Stromal cell of bone marrow (primary cell): Measurements from ENCODE around the gene CNPY3.

Experiments
- DNase-seq: peaks from one replicate; pipeline ENCODE4 v3.0.0-alpha.2; 2012; ENCODE audit warnings: low read depth

CNPY3 gene

DNA sequence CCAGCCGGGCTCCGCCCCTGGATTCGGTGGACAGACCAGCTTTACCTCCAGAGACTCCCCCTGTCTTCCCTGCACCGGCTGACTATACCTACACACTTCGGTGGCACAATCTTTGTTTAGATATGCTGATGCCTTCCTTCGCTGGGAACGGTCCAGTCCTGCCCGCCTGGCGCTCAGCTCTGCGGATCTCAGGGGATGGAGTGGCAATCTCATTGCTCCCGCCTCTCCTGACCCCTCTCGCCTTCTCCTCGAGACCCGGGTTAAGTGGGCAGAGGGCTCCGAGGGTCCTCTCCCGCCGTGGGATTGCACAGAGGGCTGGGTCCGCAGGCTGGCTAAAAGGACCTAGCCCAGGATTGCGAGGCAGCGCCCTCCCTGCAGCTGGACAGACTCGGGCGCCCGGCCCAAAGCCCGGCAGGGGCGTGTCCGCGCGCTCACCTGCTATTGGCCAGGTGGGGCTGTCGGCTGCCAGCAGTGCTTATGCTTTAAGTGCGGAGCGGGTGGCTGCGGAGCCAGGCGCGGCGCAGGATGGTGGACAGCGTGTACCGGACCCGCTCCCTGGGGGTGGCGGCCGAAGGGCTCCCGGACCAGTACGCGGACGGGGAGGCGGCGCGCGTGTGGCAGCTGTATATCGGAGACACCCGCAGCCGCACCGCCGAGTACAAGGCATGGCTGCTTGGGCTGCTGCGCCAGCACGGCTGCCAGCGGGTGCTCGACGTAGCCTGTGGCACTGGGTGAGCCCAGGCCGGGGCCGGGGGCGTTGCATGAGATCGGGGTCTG lies 31.2 kb downstream of the CNPY3 start, which contains the start of gene GNMT:
TSS of gene GNMT (plus strand) at position 512 of the 777 bp plus-strand sequence. CDS start at position 526, 14 bp downstream.
- no peak for DNase-seq

DNA sequence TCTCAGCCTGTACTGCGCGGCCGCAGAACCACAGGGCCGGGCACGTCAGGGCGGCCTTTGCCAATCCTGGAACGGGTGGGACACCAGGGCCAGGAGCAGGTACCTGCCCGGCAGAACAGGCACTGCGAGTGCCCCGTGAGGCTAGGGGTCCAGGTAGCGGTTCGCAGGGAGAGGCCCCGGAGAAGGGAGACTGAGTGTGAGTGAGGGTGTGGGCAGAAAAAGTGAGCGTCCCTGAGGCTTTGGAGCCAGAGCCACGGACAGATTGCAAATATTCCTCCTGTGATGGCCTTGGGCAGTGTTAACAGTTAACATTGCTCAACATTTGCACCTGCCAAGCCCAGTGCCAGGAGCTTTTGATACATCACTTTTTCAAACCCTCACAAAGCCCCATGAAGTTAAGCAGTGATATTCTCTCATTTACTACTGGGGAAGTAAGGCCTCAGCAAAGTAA lies 31.8 kb downstream of the CNPY3 start:
- DNase-seq = no peak

DNA sequence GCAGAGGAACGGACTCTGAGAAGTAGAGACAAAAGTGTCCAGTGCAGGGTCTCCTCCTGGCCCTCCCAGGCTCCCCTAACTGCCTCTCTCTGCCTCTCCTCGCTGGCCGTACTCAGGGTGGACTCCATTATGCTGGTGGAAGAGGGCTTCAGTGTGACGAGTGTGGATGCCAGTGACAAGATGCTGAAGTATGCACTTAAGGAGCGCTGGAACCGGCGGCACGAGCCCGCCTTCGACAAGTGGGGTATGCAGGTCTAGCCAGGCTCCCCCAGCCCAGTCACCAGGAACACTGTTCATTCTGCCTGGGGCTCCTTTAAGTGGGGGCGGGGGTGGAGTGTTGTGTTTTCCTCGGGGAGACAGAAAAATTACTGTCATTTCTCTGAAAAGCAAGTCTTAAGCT lies 32.8 kb downstream of the CNPY3 start:
- DNase-seq = no peak

DNA sequence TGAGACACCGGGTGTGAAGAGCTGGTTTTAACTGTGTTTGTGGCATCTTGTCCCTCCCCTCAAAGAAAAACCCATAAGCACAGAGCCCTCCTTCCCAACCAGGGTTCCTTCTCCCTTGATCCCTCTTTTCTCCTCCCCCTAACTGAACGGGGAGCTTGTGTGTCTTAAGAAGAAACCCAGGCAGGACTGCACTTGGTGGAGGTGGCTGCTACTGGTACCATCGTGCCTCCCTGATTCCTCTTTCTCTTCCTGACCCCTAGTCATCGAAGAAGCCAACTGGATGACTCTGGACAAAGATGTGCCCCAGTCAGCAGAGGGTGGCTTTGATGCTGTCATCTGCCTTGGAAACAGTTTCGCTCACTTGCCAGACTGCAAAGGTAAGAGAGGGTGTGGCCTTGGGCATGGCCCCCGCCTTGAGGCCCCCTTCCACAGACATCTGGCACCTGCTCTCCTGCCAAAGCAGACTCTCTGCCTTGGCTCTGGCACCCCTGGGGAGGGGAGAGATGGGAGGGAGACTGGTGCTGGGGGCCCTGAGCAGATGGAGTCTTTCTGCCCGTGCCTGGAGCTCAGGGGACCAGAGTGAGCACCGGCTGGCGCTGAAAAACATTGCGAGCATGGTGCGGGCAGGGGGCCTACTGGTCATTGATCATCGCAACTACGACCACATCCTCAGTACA lies 33.4 kb downstream of the CNPY3 start:
- no peak for DNase-seq

DNA sequence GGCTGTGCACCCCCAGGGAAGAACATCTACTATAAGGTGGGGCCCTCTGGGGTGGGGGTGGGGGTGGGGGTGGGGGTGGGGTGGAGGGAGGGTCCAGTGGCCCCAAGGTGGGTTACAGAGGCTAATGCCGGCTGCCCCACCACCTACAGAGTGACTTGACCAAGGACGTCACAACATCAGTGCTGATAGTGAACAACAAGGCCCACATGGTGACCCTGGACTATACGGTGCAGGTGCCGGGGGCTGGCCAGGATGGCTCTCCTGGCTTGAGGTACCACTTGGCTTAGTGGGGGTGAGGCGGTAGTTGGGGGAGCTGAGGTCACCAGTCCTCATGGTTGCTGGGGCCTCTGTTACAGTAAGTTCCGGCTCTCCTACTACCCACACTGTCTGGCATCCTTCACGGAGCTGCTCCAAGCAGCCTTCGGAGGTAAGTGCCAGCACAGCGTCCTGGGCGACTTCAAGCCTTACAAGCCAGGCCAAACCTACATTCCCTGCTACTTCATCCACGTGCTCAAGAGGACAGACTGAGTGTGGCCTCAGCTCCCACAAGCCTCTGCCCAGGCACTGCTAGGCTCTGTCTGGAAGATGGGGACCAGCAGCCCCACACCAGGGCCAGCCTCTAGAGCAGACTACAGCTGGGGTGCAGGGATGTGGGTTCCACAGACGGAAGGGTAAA lies 34.0 kb downstream of the CNPY3 start:
- DNase-seq = no peak

DNA sequence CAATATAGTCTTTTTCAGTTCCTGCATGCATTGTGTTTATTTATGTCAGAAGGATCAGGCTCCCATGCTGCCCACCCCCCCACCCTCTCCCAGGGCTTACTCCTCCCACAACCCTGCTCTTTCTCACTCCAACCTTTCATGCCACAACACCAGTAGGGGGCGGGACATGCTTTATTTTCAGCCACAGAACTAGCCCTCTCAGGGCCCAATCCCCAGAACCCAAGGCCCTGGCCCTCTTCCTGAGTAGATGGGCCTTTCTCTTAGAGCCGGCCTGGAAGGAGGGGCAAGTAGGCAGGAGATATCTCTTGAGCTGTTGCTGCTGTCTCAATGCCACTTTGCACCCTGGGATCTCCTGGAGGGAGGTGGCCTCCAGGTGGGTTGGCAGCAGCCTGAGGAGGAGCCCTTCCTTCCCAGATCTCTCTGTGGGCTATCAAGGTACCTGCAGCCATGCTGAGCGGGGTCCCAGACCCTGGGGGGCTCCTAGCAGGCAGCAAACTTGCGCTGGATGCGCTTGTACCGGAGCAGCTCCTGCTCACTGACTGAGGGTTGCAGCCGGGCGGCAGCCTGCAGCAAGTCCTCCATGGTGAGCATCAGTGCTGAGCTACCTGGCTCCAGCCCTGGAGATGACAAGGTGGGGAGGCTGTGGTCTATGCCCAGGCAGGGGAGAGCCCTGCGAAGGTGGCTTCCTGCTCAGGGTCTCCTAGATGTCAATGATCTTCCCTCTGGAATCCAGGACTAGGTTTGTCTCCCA lies 34.8 kb downstream of the CNPY3 start:
- no peak for DNase-seq

DNA sequence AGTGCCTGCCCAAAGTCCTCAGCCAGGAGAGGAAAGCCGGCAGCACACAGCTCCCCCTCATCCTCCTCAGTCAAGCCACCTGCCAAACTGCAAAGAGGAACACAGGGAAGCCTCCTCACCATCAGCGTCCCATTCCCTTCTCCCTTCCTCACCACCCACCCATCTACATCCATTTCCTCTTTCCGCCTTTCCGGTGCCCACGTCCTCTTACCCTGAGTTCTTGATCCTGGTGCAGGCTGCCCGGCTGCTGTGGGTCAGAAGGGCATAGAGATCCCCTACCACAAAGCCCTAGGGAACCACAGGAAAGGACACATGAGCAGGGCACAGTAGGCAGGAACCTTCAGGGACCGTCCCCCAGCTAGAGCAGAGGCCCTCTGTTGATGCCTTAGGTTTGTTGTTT lies 37.3 kb downstream of the CNPY3 start:
- no peak for DNase-seq

DNA sequence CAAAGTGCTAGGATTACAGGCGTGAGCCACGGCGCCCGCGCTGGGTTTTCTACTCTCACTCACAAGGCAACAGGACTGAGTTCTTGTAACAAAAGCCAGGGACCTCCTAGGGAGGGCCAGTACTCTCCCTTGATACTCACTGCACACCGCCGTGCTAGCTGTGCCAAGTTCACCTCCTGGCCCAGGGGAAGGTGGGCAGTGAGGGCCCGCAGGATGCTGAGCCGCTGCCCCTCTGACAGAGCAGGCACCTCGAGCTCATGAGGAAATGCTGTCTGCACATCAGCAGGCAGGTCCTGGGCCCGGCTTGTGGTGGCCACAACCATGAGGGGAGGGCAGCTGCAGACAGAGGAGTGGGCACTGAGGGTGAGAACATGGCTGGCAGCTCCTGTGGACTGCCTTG lies 37.9 kb downstream of the CNPY3 start:
- no peak for DNase-seq

DNA sequence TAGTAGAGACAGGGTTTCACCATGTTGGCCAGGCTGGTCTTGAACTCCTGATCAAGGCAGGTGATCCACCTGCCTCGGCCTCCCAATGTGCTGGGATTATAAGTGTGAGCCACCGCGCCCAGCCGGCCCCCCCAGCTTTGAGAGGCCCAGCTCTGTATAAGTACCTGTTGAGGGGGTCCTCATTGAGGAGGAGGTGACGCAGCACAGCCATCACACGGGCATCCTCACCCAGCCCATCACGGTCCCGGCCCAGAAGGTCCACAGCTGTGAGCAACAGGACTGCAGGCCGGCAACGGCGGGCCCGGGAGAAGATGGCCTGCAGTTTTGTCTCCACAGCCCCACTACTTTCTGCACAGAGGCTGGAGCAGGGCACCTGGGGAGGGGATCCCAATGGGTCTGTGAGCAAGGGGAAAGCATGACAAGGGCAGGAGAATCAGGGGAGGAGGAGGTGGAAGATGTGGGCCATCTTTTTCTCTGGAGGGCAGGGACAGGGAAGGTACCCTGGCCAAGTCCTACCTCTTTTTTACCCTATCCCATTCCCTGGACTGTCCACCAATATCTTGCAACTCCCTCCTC lies 38.9 kb downstream of the CNPY3 start:
- no peak for DNase-seq

DNA sequence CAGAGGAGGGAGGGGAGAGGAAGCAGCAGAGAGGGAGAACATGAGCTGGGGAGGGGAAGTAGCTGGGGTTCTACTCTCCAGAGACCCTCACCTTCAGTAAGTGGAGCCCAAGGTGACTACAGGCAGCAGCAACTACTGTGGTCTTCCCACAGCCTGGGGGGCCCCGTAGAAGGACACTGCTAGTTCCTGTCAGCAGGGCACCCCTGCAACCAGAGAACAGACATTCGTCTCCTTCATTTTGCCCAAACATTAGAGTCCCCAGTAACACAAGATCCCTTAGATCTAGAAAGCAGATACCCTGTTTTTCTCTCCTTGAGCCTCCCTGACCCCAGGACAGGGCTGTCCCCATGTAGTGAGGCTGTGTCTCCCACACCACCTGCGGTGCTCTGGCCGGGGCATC lies 39.5 kb downstream of the CNPY3 start:
- DNase-seq = no peak

DNA sequence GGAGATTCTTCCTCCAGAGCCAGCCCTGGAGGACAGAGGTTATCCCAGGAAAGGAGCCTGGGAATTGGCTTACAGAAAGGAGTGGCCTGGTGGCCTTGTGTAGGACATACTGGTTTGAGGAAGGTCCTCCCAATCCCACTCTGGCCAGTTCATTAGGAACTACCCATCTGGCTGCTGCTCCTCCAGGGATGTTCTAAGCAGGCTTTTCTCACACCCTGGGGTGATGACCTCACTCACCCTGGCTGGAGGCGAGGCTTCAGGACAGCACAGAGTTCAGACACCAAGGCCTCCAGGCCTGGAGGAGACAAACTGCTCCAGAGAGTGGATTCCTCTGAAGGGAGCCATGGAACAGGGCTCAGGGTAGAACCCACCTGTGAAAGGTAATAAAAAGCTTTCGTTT lies 40.2 kb downstream of the CNPY3 start:
- DNase-seq = no peak

DNA sequence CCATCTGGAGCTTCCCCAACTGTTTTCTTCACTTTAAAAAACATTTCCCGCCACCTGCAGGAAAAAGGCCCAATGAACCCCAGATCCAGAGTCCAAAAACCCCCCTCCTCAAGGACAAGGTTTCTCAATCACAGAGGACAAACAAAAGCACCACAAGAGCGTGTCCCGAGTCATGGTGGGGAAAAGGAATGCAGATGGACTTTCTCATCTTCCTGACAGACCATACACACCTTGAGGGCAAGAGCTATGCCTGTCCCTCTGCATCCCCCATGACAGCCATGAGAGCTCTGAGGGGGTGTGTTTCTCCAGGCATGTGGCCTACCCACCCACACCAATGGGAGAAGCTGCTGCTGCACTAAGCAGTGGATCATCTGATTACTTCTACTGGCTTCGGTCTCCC lies 40.7 kb downstream of the CNPY3 start:
- no peak for DNase-seq

DNA sequence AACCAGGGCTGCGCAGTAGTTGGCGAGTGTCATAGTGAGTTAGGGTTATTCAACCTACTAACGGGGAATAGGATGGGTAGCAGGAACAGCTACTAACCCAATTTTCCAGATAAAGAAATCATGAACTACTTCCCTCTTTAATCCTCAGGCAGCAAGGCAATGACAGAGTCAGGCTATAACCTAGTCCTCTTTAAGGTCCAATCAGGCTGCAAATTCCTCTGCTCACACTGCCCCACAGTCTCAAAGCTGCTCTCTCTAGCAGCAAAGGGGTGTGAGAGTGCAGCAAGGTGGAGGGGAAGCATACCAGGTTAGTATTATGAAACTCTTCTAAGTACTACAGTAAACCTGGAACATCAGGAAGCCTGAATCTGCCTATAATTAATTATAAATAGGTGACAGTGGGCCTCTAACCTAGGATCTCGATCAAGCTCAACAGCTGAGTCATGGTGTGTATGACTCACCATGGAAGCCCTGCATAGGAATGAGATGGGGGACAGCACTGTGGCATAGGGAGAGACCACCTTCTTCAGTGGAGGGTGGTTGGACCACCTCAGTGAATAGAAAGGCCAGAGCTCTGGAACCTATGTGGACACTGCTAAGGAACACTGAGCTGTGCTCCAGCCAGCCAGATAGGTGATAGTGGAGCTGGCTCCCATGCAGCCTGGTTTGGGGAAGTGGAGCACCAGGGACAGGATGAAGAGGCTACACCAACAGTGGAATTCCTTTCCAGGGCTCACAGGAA lies 41.8 kb downstream of the CNPY3 start:
- no peak for DNase-seq

DNA sequence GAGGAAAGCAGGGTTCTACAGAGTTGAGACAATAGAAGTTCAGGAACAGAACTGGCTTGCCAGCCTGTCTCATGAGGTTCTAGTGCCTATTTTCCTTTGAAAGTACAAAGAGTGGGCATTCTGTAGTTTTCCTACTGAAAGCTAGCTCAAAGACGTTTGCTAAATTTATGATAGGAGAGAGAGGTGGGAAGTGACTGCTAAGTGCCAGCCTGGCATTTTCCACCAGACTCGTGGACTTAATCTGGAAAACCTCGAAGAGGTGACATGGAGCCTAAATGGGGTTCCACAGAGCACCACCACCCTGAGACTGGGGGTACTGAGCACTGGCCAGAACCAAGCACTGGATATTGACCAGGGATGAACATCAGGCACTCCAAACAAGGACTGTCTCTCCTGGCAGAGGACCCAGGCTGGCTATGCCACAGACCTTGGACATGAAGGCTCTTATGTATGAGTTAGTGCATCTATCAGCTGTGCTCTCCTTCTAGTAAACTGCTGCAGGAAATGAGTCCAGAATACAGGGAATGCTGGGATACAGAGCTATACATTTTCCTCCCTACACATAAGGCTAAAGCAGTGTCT lies 42.6 kb downstream of the CNPY3 start:
- DNase-seq = no peak

DNA sequence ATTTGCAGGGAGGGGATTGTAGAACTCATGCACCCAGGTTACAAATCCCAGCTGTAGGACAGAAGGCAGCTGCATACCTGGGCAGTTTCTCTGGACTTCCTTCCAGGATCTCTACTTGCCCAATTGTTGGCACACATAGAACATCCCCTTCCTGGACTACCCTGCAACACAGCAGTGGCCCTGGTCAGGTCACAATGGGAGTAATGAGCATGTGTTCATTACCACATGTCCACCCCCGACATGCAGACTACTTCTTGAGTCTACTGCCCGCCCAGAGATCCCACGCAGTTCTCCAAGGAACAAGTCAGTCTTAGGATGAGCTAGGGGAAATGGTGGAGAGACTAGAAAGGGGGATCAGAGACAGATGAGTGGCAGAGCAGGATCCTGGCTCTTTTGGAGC lies 44.6 kb downstream of the CNPY3 start:
- no peak for DNase-seq

DNA sequence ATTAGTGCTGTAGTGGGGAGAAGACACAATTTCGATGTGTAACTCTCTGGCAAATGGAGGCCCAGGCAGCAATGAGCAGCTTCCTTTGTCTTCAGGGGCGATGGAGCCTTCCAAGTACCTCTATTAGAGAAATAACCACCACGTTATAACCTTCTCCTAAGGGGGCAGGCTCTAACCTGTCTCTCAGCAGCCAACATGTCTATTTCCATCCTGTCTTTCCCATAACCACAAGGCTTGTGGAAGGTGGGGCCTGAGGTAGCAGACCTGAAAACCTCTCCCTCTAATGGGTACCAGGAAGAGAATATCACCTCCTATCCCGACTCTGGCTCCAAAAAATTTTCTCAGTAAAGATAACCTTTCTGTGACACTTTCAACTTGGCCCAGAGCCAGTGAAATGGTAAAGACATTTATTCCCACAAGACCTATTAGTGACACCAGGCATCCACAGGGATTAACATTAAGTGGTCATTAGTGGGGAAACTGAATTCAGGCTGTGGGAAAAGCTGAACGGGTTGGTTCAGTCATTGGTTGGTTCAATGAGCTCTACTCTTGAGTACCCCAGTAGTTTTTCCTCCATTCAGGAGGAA lies 45.7 kb downstream of the CNPY3 start:
- no peak for DNase-seq

DNA sequence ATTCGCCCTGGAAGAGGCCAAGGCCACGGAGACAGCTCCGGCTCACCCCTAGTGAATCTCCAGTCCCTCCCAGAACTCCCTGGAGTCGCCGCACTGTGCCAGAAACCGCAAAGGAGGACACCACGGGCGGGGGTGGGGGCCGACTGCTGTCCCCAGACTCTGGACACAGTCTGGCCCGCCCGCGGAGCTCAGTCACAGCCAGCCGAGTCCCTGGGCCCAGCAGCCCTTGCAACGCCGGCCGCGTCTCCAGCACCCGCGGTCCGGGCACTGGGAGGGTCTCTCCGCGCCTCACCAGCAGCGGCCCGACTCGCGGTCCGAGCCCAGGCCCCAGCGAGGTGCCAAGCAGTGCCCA lies 49.2 kb downstream of the CNPY3 start:
- no peak for DNase-seq

DNA sequence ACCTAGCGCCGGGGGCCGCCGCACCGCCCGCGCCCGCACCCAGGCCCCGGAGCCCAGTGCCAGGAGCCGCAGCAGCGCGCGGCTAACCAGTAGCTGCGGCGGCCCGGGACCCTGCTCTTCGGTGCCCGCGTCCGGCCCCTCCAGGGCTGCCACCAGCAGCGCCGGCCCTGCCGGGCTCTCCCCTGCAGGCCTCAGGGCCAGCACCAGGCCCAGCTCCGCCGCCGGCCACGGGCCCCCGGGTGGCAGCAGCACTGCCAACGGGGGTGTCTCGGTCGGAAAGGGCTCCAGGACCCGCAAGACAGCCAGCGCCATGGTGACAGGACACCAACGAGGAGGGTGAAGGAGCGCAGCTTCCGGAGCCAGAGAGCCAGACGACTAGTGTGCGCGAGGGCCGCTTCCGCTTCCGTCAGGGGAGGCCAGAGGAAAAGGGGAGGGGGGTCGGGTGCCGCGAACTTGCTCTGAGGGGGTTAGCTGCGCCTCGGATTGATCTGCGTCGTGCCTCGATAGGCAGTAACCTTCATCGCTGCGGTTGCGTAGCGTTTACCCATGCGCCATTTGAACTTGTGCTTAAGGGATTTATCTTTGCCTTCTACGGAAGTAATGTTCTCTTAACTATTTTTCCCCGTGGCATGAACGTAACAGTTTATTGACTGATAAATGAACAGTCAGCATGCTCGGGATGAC lies 49.7 kb downstream of the CNPY3 start, which contains the start of gene PEX6:
TSS of gene PEX6 (minus strand) at position 343 of the 684 bp plus-strand sequence. CDS start at position 312, 31 bp downstream.
- DNase-seq = peak; percentile 66

DNA sequence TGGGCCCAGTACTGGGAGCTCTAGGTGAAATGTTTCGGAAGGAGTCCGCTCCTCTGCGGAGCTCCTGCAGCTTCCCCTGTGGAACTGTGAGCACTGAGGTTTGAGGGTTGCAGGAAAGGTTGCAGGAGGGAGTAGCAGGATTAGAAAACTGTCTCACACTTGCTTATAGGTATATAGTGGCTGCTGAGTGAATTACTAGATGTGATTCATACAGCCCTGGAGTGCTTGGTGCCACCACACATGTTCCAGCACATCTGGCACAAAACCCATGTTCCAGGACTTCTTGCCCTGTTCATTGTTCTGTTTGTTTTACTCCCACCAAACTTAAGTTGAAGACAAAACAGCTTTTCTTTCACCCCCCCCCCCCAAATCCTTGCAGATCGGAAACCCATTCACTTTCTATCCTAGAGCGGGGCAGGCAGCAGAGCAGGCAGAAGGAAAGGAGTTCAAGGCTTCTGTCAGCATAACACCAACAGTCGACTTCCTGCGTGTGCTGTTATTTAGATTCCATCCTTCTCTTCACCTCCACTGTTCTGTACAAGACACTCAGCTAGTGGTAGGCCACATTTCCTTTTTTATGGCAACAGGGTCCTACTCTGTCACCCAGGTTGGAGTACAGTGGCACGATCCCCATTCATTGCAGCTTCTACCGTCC lies 50.4 kb downstream of the CNPY3 start:
- no peak for DNase-seq
